GM18519 (cell line): ENCODE results near the gene FAM222A.

Experiments
- ATAC-seq: cut with Tn5 transposase; IDR thresholded peaks from one replicate; pipeline ENCODE4 v1.9.1; 2021; ENCODE audit warnings: mild to moderate bottlenecking, moderate library complexity; ENCODE audit not compliant: unreplicated experiment, low FRiP score

The FAM222A gene

GRCh38 chr12:109756457-109756856, 42.8 kb downstream of the FAM222A start:
- ATAC-seq, result no peak

DNA sequence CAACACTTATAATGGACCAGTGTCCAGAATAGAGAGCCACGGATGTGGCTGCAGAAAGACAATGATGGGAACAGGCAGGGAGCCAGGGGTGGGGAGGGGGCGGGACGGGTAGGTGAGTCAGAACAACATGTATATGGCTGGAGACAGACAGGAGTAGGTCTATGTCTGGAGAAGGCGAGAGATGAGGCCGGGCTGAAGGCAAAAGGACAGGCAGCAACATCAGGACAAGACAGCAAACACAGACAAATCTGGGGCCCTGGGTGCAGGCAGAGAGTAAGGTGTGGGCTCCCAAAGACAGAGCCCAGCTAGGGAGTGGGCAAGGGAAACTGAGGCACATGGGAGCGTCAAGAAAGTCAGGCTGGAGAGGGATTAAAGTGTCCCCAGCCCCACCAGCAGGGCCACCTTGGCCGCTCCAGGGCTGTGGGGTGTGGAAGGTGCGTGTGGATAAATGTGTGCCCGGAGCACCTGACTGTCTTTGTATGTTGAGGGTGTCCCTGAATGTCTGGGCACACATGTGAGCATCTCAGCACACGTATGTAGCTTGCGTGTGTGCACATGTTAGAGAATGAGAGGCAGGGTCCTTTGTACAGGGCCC, 44.1 kb downstream of the FAM222A start:
- ATAC-seq, result no peak

DNA sequence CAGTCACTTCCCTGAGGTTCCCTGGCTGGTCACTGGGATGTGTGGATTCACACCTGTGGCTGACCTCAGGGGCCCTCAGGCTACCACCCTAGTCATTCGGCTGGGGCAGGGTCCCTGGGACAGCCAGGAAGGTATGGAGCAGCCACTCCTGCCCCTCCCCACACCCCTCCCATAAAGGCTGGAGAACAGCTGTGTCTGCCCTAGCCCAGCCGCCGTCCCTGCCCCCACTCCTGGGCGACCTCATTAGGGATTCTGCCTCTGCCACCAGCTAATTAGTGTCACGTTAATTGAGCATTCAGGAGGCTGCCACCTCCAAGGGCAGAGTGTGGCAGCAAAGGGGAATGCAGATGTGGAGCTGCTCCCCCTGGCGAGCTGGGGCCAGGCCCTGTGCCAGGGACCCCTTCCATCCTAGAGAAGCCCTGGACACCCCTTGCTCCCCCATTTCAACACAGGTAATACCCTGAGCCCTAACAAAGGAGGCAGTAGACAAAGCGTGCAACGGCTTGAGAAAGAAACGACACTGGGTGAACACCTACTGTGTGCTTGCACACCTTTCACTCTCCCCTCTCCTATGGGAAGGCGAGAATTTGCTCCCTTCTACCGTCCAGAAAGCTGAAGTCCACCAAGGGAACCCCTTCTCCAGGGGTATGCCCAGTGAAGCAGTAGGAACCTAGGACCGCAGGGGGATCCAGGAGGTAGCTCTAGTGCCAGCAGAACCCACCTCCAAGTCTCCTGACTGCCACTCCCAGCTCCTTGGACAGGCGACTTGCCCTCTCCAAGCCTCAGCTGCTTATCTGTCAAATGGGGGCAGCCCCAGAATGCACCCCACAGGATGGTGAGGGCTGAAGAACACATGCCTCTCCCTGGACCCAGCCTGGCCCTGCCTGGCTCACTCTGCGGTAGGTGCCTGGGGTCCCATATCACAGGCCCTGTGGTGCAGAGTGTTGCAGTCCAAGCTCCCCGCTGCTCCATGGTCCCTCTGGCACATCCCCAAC, 45.1 kb downstream of the FAM222A start:
- no peak for ATAC-seq

- no peak for ATAC-seq
Observed at GRCh38 chr12:109759595-109759994, 46.0 kb downstream of the FAM222A start.

- no peak for ATAC-seq
Observed at GRCh38 chr12:109760031-109760929, 46.7 kb downstream of the FAM222A start.

DNA sequence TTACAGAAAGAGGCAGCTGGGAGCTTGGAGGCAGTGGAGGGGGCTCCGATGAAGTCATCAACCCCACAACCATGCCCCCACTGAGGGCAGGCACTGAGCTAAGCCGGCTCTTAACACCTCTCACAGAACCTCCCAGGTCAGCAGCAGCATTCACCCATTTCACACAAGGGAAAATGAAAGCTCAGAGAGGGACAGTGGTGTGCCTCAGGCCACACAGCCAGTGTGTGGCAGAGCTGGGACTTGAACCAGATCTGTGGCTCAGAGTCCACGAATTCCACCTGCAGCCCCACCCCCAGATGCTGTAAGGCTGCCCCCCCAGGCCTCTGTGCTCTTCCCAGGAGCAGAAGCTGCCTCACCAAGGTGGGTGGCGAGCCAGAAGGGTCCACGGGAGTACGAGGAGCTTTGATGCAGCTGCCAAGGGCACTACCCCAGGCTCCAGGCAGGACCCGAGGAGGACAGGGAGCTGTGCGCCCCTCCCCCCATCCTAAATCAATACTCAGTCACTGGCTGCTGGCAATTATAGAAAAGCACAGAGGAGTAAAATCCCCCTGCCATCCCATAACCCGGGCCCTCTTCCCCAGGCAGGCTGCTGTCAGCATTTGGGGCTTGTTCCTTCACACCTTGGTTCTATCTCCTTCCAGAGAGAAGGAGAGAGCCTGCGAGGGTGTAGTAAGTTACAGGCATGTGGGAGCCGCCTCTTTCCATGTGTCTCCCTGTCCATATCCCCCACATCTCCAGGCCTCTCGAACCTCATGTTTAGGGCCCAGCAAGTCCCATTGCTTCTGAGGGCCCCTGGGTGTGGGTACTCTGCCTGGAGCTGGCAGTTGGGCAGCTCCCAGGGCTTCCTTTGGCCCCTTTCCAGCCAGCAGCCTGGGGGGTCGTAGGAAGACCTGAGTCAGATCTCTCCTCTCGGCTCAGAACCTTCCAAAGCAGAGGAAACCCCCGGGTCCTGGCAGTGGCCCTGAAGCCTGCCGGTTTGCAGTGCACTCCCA, 47.6 kb downstream of the FAM222A start:
- ATAC-seq, result no peak

- no peak for ATAC-seq
Observed at GRCh38 chr12:109762071-109762672, 48.5 kb downstream of the FAM222A start.

DNA sequence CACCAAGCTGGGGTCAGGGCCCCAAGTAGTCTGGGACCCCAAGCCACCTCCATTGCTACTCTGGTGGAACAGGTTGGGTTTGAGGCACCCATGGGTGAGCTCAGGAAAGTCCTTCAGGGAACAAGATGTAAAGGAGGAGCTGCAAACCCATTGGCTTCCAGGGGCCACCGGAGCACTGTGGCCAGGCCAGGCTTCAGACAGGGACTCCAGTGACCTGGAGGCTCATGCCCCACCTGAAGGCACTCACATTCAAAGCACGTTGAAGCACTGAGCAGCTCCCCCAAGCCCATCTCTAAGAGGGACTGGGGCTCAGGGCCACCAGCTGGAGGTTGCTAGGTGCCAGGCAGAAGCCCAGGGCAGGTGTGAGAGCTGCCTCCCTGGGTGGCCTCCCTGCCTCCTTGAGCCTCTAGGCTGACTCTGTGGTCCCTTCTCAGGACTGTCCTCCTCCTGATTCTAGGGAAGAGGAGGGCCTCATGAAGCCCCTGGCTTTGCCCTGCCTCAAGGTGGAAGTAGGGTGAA, 49.1 kb downstream of the FAM222A start:
- no peak for ATAC-seq

DNA sequence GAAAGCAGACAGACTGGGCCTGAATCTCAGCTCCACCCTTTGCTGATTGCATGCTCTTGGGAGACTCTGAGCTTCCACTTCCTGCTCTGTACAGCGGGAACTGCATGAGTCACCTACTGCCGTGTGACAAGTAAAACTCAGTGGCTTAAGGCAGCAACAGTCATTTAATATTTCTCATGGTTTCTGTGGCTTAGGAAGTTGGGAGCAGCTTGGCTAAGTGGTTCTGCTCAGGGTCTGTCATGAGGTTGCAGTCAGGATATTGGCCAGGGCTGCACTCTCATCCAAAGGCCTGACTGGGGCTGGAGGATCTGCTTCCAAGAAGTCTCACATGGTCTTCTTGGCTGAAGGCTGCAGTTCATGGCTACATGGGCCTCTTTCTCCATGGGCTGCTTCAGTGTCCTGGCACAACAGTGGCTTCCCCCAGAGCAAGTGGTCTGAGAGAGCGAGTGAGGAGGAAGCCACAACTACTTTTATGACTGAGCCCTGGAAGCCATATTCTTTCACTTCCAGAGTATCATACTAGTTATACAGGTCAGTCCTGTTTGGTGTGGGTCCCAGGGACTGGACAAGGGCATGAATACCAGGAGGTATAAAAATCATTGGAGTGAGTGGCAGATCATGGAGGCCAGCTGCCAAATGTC, 49.7 kb downstream of the FAM222A start:
- ATAC-seq, result no peak

DNA sequence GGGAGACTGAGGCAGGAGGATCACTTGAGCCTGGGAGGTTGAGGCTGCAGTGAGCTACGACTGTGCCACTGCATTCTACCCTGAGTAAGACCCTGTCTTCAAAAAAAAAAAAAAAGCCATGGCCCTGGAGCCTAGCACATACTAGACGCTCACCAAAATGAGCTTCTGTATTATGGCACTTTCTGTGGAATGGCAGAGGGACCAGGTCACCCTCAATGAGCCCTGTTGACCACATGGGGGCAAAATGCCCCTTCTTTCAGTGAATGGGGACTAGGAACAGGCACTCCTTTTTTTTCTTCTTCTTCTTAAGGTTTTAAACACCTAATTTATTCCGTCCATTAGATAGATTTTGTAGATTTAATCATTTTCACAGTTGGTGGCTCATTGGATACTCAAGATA, 50.5 kb downstream of the FAM222A start:
- ATAC-seq, result no peak

DNA sequence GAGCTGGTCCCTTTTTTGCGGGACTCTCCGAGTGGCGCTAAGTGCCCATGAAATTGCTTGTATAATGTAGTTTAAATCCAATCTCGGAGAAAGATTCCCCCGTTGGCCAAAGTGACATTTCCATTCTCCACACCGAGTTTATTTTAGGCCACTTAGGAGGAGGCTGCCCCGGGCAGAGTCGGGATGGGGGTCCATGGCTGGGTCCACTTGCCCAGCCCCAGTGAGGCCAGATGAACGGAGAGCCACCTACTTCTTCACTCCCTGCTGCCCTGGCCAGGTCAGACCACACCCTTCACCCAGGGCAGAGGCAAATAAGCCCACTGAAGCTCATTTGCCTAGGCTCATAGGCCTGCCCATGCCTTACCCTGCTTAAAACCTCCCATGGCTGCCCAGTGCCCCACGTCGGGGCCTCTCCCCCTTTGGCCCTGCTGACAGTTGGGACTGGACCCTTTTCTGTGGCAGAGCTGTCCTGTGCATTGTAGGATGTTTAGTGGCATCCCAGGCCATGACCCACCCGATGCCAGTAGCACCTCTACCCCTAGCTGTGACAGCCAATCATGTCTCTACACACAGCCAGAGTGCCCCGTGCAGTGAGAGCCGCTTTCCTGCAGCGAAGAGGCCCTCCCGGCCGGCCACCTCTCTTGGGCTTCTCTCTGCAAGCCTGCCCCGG, 51.3 kb downstream of the FAM222A start:
- no peak for ATAC-seq

GRCh38 chr12:109765446-109765810, 51.8 kb downstream of the FAM222A start:
- no peak for ATAC-seq

DNA sequence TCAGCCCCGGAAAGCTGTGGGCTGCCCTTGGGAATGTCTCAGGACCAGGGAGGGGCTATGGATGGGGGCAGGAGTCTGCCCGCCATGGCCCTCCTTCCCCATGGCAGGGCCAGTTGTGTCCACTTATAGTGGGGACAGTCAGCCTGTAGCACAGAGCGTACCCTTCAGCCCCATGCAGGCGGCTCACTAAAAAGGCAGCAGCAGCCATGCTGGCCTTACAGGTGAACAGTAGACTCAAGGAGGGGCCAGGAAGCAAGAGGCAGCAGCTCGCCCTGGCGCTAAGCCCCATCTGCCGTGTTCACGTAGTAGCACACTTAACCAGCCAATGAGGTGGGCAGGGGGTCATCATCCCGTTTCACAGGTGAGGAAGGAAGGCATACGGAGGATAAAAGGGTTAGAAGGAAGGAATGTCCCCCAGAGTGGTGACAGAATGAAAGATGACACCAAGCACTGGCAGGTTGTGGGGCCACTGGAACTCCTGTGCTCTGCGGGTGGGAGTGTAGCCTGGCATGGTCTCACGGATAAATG, 52.7 kb downstream of the FAM222A start:
- no peak for ATAC-seq

GRCh38 chr12:109767456-109767855, 53.8 kb downstream of the FAM222A start:
- no peak for ATAC-seq

- no peak for ATAC-seq
Observed at GRCh38 chr12:109767991-109768900, 54.6 kb downstream of the FAM222A start.

GRCh38 chr12:109768901-109769670, 55.5 kb downstream of the FAM222A start:
- ATAC-seq, result no peak
